Measurements from ENCODE around the gene SLC9A6. TPM values are rescaled to one million over a fixed set of nuclear protein-coding genes. Genes with fewer than 3 reads are reported as not detected.

SLC9A6 gene
- total and polyA plus RNA-seq, 9 of the 15 experiments (the other 6 are each of a cell fraction or from before 2014, with no cell fraction given), result 3.7 to 13.9 (median 9.9) TPM

DNA sequence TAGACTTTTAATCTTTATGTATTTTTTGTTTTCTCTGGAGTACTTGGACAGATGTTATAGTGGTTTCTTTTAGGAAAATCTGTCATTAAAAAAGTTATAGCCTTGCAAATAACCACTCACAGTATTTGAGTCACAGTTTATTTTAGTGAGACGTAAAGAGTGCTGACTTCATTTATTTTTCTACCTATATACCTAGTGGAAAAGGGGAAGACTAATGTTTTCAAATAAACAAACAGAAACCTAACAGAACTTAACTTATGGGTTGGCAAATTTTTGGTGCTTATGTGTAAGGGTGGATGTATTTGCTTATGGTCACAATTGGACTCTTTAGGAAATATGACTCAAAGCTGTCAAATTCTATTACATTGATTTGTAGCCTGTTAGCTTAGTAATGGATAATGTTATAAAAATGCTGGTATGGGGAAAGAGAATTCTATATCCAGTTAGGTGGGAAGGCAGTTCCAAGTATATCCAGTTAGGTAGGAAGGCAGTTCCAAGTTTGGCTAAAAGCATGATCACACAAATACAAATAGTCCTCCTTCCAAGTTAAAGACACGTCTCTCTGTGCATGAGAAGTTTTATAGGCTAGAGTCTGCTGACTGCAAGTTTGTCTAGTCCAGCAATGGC lies 61.9 kb downstream of the SLC9A6 start:
- no peak overlapping the region for H3K9ac ChIP-seq (ENCODE audit: insufficient read depth in 1 of 2, low read depth in 2 of 2, low read length in 2 of 2)
- no peaks in the 10 kb centered on the region for H3K79me2 ChIP-seq (ENCODE audit: control insufficient read depth, insufficient read depth, low read length)
- peaks cover 2 to 8% of the 10 kb centered on the region in 2 experiments; a peak in 3 of 5 replicates for H3K27me3 ChIP-seq (ENCODE audit: control insufficient read depth in 2 of 2, insufficient read depth in 2 of 2, low read length in 2 of 2)
- no TSS peak for BruUV-seq (replicated peaks)
- TF ChIP-seq EP400 (IDR thresholded peaks at IDR 0.05), result no peak
- TF ChIP-seq, protein P1, sequence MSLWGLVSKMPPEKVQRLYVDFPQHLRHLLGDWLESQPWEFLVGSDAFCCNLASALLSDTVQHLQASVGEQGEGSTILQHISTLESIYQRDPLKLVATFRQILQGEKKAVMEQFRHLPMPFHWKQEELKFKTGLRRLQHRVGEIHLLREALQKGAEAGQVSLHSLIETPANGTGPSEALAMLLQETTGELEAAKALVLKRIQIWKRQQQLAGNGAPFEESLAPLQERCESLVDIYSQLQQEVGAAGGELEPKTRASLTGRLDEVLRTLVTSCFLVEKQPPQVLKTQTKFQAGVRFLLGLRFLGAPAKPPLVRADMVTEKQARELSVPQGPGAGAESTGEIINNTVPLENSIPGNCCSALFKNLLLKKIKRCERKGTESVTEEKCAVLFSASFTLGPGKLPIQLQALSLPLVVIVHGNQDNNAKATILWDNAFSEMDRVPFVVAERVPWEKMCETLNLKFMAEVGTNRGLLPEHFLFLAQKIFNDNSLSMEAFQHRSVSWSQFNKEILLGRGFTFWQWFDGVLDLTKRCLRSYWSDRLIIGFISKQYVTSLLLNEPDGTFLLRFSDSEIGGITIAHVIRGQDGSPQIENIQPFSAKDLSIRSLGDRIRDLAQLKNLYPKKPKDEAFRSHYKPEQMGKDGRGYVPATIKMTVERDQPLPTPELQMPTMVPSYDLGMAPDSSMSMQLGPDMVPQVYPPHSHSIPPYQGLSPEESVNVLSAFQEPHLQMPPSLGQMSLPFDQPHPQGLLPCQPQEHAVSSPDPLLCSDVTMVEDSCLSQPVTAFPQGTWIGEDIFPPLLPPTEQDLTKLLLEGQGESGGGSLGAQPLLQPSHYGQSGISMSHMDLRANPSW (CRISPR knock-in tag; IDR thresholded peaks at IDR 0.05), result no peak
- no peak for TF ChIP-seq ZNF76 (CRISPR knock-in tag; IDR thresholded peaks at IDR 0.05; ENCODE audit: borderline replicate concordance)
- TF ChIP-seq, protein P2, sequence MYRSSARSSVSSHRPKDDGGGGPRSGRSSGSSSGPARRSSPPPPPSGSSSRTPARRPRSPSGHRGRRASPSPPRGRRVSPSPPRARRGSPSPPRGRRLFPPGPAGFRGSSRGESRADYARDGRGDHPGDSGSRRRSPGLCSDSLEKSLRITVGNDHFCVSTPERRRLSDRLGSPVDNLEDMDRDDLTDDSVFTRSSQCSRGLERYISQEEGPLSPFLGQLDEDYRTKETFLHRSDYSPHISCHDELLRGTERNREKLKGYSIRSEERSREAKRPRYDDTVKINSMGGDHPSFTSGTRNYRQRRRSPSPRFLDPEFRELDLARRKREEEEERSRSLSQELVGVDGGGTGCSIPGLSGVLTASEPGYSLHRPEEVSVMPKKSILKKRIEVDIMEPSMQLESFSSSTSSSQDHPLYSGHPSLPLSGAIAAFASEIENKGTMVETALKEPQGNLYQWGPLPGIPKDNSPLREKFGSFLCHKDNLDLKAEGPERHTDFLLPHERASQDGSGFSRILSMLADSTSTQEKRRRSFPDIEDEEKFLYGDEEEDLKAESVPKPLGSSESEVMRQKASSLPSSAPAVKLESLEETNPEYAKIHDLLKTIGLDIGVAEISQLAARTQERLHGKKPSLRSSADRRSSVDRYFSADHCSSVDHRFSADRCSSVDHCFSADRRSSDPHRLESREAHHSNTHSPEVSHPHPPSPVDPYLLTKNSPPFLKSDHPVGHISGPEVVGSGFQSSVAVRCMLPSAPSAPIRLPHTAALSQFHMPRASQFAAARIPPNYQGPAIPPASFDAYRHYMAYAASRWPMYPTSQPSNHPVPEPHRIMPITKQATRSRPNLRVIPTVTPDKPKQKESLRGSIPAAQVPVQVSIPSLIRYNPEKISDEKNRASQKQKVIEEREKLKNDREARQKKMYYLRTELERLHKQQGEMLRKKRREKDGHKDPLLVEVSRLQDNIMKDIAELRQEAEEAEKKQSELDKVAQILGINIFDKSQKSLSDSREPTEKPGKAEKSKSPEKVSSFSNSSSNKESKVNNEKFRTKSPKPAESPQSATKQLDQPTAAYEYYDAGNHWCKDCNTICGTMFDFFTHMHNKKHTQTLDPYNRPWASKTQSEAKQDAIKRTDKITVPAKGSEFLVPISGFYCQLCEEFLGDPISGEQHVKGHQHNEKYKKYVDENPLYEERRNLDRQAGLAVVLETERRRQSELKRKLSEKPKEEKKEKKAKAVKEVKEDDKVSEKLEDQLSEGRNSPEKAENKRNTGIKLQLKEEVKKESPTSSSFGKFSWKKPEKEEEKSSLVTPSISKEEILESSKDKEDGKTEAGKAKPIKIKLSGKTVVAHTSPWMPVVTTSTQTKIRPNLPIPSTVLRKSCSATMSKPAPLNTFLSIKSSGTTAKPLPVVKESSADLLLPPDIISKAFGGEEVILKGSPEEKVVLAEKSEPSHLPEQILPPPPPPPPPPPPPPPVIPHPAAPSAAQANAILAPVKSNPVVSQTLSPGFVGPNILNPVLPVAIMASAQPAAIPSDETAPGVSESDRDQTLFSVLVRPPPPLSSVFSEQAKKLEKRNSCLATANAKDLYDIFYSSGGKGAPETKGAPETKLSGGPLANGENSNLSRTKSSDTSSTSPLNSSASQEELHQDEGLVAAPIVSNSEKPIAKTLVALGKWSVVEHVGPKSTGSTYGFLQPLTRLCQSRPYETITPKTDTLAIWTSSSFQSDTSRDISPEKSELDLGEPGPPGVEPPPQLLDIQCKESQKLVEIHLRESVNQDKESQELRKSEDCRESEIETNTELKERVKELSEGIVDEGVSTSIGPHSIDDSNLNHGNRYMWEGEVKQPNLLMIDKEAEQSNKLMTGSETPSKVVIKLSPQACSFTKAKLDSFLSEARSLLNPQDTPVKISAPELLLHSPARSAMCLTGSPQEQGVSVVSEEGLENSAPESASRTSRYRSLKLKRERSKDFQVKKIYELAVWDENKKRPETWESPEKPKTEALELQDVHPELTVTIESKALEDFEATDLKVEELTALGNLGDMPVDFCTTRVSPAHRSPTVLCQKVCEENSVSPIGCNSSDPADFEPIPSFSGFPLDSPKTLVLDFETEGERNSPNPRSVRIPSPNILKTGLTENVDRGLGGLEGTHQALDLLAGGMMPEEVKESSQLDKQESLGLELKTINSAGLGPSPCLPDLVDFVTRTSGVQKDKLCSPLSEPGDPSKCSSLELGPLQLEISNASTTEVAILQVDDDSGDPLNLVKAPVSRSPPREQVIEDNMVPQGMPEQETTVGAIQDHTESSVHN (IDR thresholded peaks at IDR 0.05; ENCODE audit: borderline replicate concordance in 1 of 2, low read depth in 1 of 2), result no peak
- TF ChIP-seq CTCF (IDR thresholded peaks at IDR 0.05 in 2 of 3, conservative IDR thresholded peaks at IDR 0.05 in 1 of 3; ENCODE audit: insufficient read depth in 2 of 3, low read depth in 1 of 3, low read length in 3 of 3), result no peak
- no peak for TF ChIP-seq GABPA (tag; conservative IDR thresholded peaks at IDR 0.05; ENCODE audit: low read depth)
- no peak overlapping the region for H2AFZ ChIP-seq (ENCODE audit: low read depth, low read length)
- in situ Hi-C loops (cut with MboI), result loop anchor here (25.0 kb wide), 2 partner anchors 115 to 640 kb away; no protein-coding TSS in a partner anchor
- H3K9me3 ChIP-seq (replicated peaks; ENCODE audit: control insufficient read depth, insufficient read depth, low read depth, low read length), result no peaks in the 10 kb centered on the region
- DNase-seq (ENCODE audit: extremely low read depth in 1 of 4, low spot score in 3 of 4), result no peak
- 45% methylated on average over 2 of the region's 2 CpGs for WGBS (ENCODE audit: insufficient coverage, low coverage, missing lambda C conversion rate)
- H3K4me2 ChIP-seq (ENCODE audit: insufficient read depth, low read length), result no peak overlapping the region
- intact Hi-C loops (cut with micrococcal nuclease), result no loop called here
- no peaks in the 10 kb centered on the region for H3K4me1 ChIP-seq (replicated peaks in 1 of 2; ENCODE audit: control insufficient read depth in 2 of 2, insufficient read depth in 2 of 2, low read length in 2 of 2)
- ChIA-PET POLR2A (no interaction called here), CTCF (ENCODE audit: low intra/inter-chr PET ratio) (no interaction called here)
- H3K36me3 ChIP-seq (ENCODE audit: control insufficient read depth, insufficient read depth, low read length), result peaks cover 7% of the 10 kb centered on the region; the same call in 1 of the 3 replicates
- no peaks in the 10 kb centered on the region for H3K9me1 ChIP-seq (ENCODE audit: control insufficient read depth, insufficient read depth, low read length)
- no peak for FAIRE-seq
- no peak overlapping the region for H3K27ac ChIP-seq (ENCODE audit: extremely low read depth, low read depth, low read length)
- no peak overlapping the region for H3K4me3 ChIP-seq
- no peak for ATAC-seq
- H4K20me1 ChIP-seq (replicated peaks; ENCODE audit: control insufficient read depth, insufficient read depth, low read length), result no peaks in the 10 kb centered on the region

Measured in K562 (cell line).